Measurements from ENCODE around the gene SYNCRIP. TPM values are rescaled to one million over a fixed set of nuclear protein-coding genes. Genes with fewer than 3 reads are reported as not detected.
"Not testable (repeated sequence)": the region's sequence is repeated elsewhere in the genome, so short reads cannot be mapped to it uniquely, and the experiment has no call there.

SYNCRIP gene
- polyA plus RNA-seq, 1 donor from 2014 or later = 111 TPM

DNA sequence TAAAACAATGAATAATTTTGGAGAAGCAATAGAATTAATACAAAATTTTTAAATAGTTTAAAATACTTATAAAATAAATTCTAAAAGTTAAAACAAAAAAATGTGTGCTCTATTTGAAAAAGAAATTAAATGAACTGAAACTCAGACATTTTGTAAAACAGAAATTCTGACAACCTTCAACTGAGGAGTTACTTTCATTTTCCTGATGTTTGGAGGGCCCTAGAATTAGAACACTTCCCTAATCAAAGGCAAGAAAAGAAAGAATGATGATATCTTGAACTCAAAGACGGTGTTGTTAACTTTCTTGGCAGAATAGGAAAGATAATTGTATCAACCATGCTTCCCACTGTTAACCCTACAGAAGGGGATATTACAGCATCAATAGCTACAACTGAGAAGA, 77.0 kb downstream of the SYNCRIP start:
- Histone ChIP-seq H4K20me1 (ENCODE audit: insufficient read depth) (no peaks in the 10 kb centered on the region), H3K4me3 (ENCODE audit: low read length) (no peak overlapping the region), H3K9me2 (ENCODE audit: insufficient read depth, low read length) (no peaks in the 10 kb centered on the region), H3K27ac (ENCODE audit: low read length) (no peak overlapping the region), H2AFZ (ENCODE audit: low read depth, low read length) (no peak overlapping the region), H3K4me2 (ENCODE audit: low read length) (no peak overlapping the region), H3K27me3 (ENCODE audit: insufficient read depth, low read depth, low read length) (no peaks in the 10 kb centered on the region), H3F3A (ENCODE audit: insufficient read depth, low read length, poor library complexity, severe bottlenecking) (no peaks in the 10 kb centered on the region), H3K9ac (ENCODE audit: low read length) (no peak overlapping the region), H3K9me3 (ENCODE audit: low read length) (no peaks in the 10 kb centered on the region), H3K36me3 (ENCODE audit: insufficient read depth, low read length) (peaks cover 3% of the 10 kb centered on the region), H3K79me2 (replicated peaks; ENCODE audit: insufficient read depth, low read length) (no peaks in the 10 kb centered on the region)
- TF ChIP-seq POLR2AphosphoS5 (IDR thresholded peaks at IDR 0.05) = no peak
- no peak for TF ChIP-seq EZH2 (IDR thresholded peaks at IDR 0.05; ENCODE audit: borderline replicate concordance, insufficient read depth, low read length, poor library complexity, severe bottlenecking)
- TF ChIP-seq, protein P1, sequence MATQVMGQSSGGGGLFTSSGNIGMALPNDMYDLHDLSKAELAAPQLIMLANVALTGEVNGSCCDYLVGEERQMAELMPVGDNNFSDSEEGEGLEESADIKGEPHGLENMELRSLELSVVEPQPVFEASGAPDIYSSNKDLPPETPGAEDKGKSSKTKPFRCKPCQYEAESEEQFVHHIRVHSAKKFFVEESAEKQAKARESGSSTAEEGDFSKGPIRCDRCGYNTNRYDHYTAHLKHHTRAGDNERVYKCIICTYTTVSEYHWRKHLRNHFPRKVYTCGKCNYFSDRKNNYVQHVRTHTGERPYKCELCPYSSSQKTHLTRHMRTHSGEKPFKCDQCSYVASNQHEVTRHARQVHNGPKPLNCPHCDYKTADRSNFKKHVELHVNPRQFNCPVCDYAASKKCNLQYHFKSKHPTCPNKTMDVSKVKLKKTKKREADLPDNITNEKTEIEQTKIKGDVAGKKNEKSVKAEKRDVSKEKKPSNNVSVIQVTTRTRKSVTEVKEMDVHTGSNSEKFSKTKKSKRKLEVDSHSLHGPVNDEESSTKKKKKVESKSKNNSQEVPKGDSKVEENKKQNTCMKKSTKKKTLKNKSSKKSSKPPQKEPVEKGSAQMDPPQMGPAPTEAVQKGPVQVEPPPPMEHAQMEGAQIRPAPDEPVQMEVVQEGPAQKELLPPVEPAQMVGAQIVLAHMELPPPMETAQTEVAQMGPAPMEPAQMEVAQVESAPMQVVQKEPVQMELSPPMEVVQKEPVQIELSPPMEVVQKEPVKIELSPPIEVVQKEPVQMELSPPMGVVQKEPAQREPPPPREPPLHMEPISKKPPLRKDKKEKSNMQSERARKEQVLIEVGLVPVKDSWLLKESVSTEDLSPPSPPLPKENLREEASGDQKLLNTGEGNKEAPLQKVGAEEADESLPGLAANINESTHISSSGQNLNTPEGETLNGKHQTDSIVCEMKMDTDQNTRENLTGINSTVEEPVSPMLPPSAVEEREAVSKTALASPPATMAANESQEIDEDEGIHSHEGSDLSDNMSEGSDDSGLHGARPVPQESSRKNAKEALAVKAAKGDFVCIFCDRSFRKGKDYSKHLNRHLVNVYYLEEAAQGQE (IDR thresholded peaks at IDR 0.05; ENCODE audit: borderline replicate concordance) = no peak
- no peak for TF ChIP-seq EP300 (conservative IDR thresholded peaks at IDR 0.05; ENCODE audit: poor library complexity, severe bottlenecking)
- no peak for TF ChIP-seq MXI1 (conservative IDR thresholded peaks at IDR 0.05; ENCODE audit: poor library complexity, severe bottlenecking)
- TF ChIP-seq RAD21 (conservative IDR thresholded peaks at IDR 0.05) = no peak
- no peak for TF ChIP-seq TAF1 (IDR thresholded peaks at IDR 0.05; ENCODE audit: low read depth)
- TF ChIP-seq, protein P2, sequence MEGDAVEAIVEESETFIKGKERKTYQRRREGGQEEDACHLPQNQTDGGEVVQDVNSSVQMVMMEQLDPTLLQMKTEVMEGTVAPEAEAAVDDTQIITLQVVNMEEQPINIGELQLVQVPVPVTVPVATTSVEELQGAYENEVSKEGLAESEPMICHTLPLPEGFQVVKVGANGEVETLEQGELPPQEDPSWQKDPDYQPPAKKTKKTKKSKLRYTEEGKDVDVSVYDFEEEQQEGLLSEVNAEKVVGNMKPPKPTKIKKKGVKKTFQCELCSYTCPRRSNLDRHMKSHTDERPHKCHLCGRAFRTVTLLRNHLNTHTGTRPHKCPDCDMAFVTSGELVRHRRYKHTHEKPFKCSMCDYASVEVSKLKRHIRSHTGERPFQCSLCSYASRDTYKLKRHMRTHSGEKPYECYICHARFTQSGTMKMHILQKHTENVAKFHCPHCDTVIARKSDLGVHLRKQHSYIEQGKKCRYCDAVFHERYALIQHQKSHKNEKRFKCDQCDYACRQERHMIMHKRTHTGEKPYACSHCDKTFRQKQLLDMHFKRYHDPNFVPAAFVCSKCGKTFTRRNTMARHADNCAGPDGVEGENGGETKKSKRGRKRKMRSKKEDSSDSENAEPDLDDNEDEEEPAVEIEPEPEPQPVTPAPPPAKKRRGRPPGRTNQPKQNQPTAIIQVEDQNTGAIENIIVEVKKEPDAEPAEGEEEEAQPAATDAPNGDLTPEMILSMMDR (IDR thresholded peaks at IDR 0.05; ENCODE audit: poor library complexity, severe bottlenecking) = no peak
- TF ChIP-seq SMC3 (conservative IDR thresholded peaks at IDR 0.05; ENCODE audit: poor library complexity) = no peak

DNA sequence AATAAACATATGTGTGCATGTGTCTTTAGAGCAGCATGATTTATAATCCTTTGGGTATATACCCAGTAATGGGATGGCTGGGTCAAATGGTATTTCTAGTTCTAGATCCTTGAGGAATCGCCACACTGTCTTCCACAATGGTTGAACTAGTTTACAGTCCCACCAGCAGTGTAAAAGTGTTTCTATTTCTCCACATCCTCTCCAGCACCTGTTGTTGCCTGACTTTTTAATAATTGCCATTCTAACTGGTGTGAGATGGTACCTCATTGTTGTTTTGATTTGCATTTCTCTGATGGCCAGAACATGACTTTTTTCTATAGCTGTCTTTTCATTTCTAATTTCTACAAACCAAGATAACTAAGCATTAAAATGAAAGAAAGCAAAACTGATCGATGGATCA, 78.5 kb downstream of the SYNCRIP start:
- H4K20me1 ChIP-seq (ENCODE audit: insufficient read depth); H3F3A ChIP-seq (ENCODE audit: insufficient read depth, low read length, poor library complexity, severe bottlenecking); H3K27me3 ChIP-seq (ENCODE audit: insufficient read depth, low read depth, low read length); H3K9me2 ChIP-seq (ENCODE audit: insufficient read depth, low read length); H3K9me3 ChIP-seq (ENCODE audit: low read length); H3K36me3 ChIP-seq (ENCODE audit: insufficient read depth, low read length); H3K4me3 ChIP-seq (ENCODE audit: low read length); H3K4me2 ChIP-seq (ENCODE audit: low read length); H2AFZ ChIP-seq (ENCODE audit: low read depth, low read length); H3K27ac ChIP-seq (ENCODE audit: low read length); H3K79me2 ChIP-seq (replicated peaks; ENCODE audit: insufficient read depth, low read length); H3K9ac ChIP-seq (ENCODE audit: low read length): not testable (repeated sequence)

Small RNA genes lying within 50 kb of the gene (small RNA-seq; reads per million reads assigned to genes)
- gene SNORD50B = 0 reads per million in 3 experiments

Other genes starting within 250 kb of the SYNCRIP start
- 0.08 TPM in 1 of 2 replicates, not detected in the other for gene NT5E, start 192.8 kb downstream of the SYNCRIP start, polyA plus RNA-seq
- 83.5 and 112 TPM in 2 replicates for gene SNX14, start 49.0 kb downstream of the SYNCRIP start, polyA plus RNA-seq

All from neural cell (in vitro differentiated cells).